AG04450 (cell line): ENCODE data around the gene FUNDC2. TPM values are rescaled to one million over a fixed set of nuclear protein-coding genes. Genes with fewer than 3 reads are reported as not detected.
A peak's percentile ranks its signal among the peaks of the same experiment; 100 is the strongest.

ENCODE experiments used
- CTCF ChIA-PET: fragments of 300-600, 350-600 bp; formaldehyde crosslinking; extraction: SDS; loops from one replicate; lab custom pipeline; 2022; ENCODE audit warnings: antibody characterized with exemption, inconsistent platforms; lab: Charles Lee
- POLR2A ChIA-PET: fragments of 350-600 bp; formaldehyde crosslinking; extraction: SDS; loops from one replicate; lab custom pipeline; 2021; ENCODE audit warnings: antibody characterized with exemption, inconsistent platforms; lab: Yijun Ruan, JAX
- DNase-seq: peaks from one replicate; pipeline ENCODE4 v3.0.0-alpha.2; 2011; ENCODE audit warnings: low read depth, low spot score
- H3K27ac ChIP-seq: one replicate; pipeline ENCODE4 v1.5.1; 2012; ENCODE audit warnings: low read depth, low read length, control low read depth
- H3K27me3 ChIP-seq: one replicate; pipeline ENCODE4 v1.6.0; 2012; ENCODE audit warnings: low read length; ENCODE audit not compliant: control insufficient read depth, insufficient read depth
- H3K4me3 ChIP-seq: 2 replicates; pipeline ENCODE4 v1.5.1; 2011; ENCODE audit warnings: mild to moderate bottlenecking, low read depth, low read length, control low read depth
- H3K9me3 ChIP-seq: 2 replicates; pipeline ENCODE4 v1.5.1; 2012; ENCODE audit warnings: low read length; ENCODE audit not compliant: control insufficient read depth, insufficient read depth
- CTCF ChIP-seq: IDR thresholded peaks from 2 replicates; pipeline ENCODE4 v1.5.1; 2011; ENCODE audit warnings: low read depth, low read length, control low read depth, inconsistent platforms
- polyA plus RNA-seq: library from polyadenylated mRNA; depleted of rRNA; stranded (reverse); fragments of >200 nt; gene quantifications from 2 replicates; pipeline ENCODE4 v1.2.3, GENCODE V29; 2011

Gene FUNDC2
- polyA plus RNA-seq, 1 experiment, result 93.0 TPM

DNA sequence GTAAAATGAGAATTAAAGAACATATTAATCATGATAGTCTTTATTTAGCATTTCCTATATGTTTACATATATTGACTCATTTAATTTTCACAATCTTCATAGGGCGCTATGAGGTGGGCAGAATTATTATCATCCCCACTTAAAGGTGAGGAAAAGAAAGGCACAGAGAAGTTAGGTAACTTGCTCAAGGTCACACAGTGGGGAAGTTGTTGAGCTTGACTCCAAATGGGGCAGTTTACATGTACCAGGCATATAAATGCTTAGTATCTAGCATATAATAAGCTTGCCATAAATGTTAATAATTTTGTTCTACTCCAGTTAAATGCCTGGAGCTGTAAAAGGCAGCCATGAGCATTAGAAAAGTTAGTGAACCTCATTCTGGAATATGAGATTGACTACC, 42.8 kb downstream of the FUNDC2 start:
- TF ChIP-seq CTCF, result no peak
- POLR2A ChIA-PET, result no interaction called here
- CTCF ChIA-PET, result interaction anchor here (1.4 to 1.8 kb wide), 3 partner anchors 21 to 89 kb away, joined by 3 to 7 read pairs (median 6); no protein-coding TSS in a partner anchor
- Histone ChIP-seq H3K27ac (no peak overlapping the region), H3K9me3 (no peaks in the 10 kb centered on the region; the same call in 1 of the 2 replicates), H3K27me3 (no peaks in the 10 kb centered on the region), H3K4me3 (peak overlapping the region; percentile 62; the same call in 1 of the 2 replicates)
- DNase-seq, result no peak

DNA sequence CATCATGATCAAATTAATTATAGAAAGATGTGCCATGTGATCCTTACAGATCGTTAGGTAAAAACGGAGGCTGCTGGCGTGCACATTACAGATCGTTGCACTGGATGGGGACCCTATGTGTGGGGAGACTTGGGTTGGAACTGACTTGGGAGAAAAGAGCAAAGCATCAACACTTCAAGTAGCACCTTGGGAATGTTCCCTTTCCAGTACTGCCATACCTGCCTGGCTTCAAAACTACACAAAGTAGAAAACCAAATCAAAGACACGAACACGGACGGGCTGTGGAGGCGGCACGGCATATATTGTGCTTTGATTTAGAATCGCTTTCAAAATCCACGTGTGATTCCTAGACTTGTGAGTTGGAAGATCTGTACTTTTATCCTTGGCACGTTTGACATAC, 43.4 kb downstream of the FUNDC2 start:
- POLR2A ChIA-PET, result no interaction called here
- no peak for DNase-seq
- CTCF ChIA-PET, result interaction anchor here (1.4 to 1.8 kb wide), 3 partner anchors 21 to 90 kb away, joined by 3 to 7 read pairs (median 6); no protein-coding TSS in a partner anchor
- TF ChIP-seq CTCF, result no peak
- no peaks in the 10 kb centered on the region; the same call in 1 of the 2 replicates for H3K9me3 ChIP-seq
- no peak overlapping the region for H3K27ac ChIP-seq
- peak overlapping the region; percentile 62 for H3K4me3 ChIP-seq
- H3K27me3 ChIP-seq, result no peaks in the 10 kb centered on the region

DNA sequence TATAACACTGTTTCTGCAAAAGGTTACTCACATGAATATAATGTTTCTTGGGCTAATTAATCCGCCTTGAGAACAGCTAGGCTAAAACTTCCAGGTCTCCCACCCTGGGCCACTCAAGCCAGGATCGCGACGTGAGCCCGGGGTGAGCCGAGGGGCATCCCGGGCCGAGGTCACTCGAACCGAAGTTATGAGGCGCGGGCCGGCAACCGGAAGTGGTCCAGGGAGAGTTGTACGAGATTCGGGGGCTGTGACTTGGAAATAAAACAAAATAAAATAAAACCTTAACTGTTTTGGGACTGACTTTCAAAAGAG, 44.0 kb downstream of the FUNDC2 start:
- no peak for DNase-seq
- peak overlapping the region; percentile 75 for H3K27ac ChIP-seq
- H3K4me3 ChIP-seq, result peak overlapping the region; percentile 62
- ChIA-PET POLR2A (no interaction called here), CTCF (interaction anchor here (0.7 to 1.5 kb wide), 3 partner anchors 14 to 91 kb away, joined by 3 to 6 read pairs (median 3); no protein-coding TSS in a partner anchor)
- no peak for TF ChIP-seq CTCF
- no peaks in the 10 kb centered on the region for H3K27me3 ChIP-seq
- H3K9me3 ChIP-seq, result no peaks in the 10 kb centered on the region; the same call in 1 of the 2 replicates

GRCh38 chrX:155070975-155071693, 44.5 kb downstream of the FUNDC2 start, which contains the start of the genes BRCC3, CMC4 and MTCP1:
Gene BRCC3 (plus strand): TSS chrX:155071508. CDS start chrX:155071528, 20 bp downstream.
Gene CMC4 (minus strand): TSS chrX:155071136. CDS start chrX:155064023, 7,113 bp downstream.
Gene MTCP1 (minus strand): TSS chrX:155071136. CDS start chrX:155066010, 5,126 bp downstream.
- CTCF ChIA-PET, result interaction anchor here (0.7 to 1.5 kb wide), 3 partner anchors 14 to 22 kb away, joined by 3 read pairs; no protein-coding TSS in a partner anchor
- Histone ChIP-seq H3K27ac (peak within 1 kb of the TSS; percentile 75), H3K9me3 (no peaks in the 10 kb centered on the region; the same call in 1 of the 2 replicates), H3K4me3 (peak within 1 kb of the TSS; percentile 79), H3K27me3 (no peaks in the 10 kb centered on the region)
- DNase-seq, result peak; percentile 36
- TF ChIP-seq CTCF, result no peak
- POLR2A ChIA-PET, result no interaction called here
